ENCODE data around the gene SMIM14.

The SMIM14 gene

DNA sequence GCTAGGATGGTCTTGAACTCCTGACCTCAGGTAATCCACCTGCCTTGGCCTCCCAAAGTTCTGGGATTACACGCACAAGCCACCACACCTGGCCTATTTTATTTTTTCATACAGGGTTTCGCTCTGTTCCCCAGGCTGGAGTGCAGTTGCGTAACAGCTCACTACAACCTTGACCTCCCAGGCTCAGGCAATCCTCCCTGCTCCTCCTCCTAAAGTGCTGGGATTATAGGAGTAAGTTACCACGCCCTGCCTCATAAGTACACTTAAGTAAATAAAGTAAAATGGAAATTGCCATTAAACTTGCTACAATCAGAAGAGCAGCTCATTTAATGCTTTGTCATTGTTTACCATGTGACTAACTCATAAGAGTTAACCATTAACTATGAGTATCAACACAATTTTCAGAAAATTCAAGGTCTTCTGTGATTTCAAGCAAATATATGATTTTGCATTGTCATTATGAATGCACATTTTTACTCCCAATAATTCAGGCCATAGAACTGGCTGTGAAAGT is 123.7 kb downstream of the SMIM14 start:
- TF ChIP-seq, protein P1, sequence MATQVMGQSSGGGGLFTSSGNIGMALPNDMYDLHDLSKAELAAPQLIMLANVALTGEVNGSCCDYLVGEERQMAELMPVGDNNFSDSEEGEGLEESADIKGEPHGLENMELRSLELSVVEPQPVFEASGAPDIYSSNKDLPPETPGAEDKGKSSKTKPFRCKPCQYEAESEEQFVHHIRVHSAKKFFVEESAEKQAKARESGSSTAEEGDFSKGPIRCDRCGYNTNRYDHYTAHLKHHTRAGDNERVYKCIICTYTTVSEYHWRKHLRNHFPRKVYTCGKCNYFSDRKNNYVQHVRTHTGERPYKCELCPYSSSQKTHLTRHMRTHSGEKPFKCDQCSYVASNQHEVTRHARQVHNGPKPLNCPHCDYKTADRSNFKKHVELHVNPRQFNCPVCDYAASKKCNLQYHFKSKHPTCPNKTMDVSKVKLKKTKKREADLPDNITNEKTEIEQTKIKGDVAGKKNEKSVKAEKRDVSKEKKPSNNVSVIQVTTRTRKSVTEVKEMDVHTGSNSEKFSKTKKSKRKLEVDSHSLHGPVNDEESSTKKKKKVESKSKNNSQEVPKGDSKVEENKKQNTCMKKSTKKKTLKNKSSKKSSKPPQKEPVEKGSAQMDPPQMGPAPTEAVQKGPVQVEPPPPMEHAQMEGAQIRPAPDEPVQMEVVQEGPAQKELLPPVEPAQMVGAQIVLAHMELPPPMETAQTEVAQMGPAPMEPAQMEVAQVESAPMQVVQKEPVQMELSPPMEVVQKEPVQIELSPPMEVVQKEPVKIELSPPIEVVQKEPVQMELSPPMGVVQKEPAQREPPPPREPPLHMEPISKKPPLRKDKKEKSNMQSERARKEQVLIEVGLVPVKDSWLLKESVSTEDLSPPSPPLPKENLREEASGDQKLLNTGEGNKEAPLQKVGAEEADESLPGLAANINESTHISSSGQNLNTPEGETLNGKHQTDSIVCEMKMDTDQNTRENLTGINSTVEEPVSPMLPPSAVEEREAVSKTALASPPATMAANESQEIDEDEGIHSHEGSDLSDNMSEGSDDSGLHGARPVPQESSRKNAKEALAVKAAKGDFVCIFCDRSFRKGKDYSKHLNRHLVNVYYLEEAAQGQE (IDR thresholded peaks at IDR 0.05; ENCODE audit: insufficient read depth in 1 of 2, low read depth in 2 of 2, low read length in 2 of 2), result no peak
- TF ChIP-seq FOXP2 (optimal IDR thresholded peaks at IDR 0.05; ENCODE audit: borderline replicate concordance, extremely low read depth, extremely low read length, insufficient read depth) (no peak), SIN3A (IDR thresholded peaks at IDR 0.05; ENCODE audit: borderline replicate concordance, insufficient read depth, low read length) (no peak), POLR2AphosphoS5 (IDR thresholded peaks at IDR 0.05; ENCODE audit: low read depth, low read length) (no peak), TAF1 (IDR thresholded peaks at IDR 0.05; ENCODE audit: borderline replicate concordance, insufficient read depth, low read length) (no peak)

DNA sequence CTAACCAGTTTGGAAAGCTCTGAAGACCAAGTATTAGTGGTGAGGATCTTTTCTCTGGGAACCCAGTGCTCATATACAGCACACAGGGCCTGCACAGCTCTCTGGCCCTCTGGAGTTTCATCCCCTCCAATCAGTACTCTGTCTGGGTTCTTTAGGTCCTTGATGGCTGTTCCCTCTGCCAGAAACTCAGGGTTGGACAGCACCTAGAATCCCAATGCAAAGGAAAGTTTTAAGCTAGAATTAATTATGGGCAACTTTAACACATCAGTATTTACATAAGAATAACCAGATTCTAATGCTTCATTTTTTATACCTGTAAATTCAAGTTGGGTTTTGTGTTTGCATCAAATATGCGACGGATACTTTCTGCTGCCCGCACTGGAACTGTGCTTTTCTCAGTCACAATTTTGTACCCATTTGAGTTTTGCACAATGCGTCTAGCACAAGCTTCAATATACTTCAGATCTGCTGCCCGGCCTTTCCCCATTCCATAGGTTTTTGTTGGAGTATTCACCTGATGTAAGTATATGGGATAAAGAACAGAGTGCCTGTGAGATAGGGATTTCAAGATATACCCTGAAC is 128.2 kb downstream of the SMIM14 start:
- TF ChIP-seq POLR2AphosphoS5 (IDR thresholded peaks at IDR 0.05; ENCODE audit: low read depth, low read length) (no peak), TAF1 (IDR thresholded peaks at IDR 0.05; ENCODE audit: borderline replicate concordance, insufficient read depth, low read length) (no peak), FOXP2 (optimal IDR thresholded peaks at IDR 0.05; ENCODE audit: borderline replicate concordance, extremely low read depth, extremely low read length, insufficient read depth) (no peak), SIN3A (IDR thresholded peaks at IDR 0.05; ENCODE audit: borderline replicate concordance, insufficient read depth, low read length) (no peak)
- TF ChIP-seq, protein P1 (IDR thresholded peaks at IDR 0.05; ENCODE audit: insufficient read depth in 1 of 2, low read depth in 2 of 2, low read length in 2 of 2), result no peak

DNA sequence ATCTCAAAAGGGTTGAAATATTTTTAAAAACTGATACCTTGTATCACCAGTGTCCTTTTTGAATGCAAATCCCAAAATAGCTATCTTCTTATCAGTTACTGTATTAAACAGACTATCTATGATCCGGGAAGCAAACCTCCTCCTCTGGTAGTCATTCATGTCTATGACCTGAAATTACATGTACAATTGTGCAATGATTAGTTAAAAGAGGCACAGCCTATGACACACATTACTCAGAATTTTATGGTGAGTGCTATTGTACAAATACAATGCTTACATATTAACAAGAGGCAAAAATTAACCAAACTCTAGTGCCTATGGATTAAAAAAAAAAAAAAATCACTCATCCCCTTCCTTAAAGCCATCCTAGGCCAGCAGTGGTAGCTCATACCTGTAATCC is 133.1 kb downstream of the SMIM14 start:
- TF ChIP-seq SIN3A (IDR thresholded peaks at IDR 0.05; ENCODE audit: borderline replicate concordance, insufficient read depth, low read length), result no peak
- TF ChIP-seq, protein P1 (IDR thresholded peaks at IDR 0.05; ENCODE audit: insufficient read depth in 1 of 2, low read depth in 2 of 2, low read length in 2 of 2), result no peak
- no peak for TF ChIP-seq TAF1 (IDR thresholded peaks at IDR 0.05; ENCODE audit: borderline replicate concordance, insufficient read depth, low read length)
- TF ChIP-seq FOXP2 (optimal IDR thresholded peaks at IDR 0.05; ENCODE audit: borderline replicate concordance, extremely low read depth, extremely low read length, insufficient read depth), result no peak
- TF ChIP-seq POLR2AphosphoS5 (IDR thresholded peaks at IDR 0.05; ENCODE audit: low read depth, low read length), result no peak

DNA sequence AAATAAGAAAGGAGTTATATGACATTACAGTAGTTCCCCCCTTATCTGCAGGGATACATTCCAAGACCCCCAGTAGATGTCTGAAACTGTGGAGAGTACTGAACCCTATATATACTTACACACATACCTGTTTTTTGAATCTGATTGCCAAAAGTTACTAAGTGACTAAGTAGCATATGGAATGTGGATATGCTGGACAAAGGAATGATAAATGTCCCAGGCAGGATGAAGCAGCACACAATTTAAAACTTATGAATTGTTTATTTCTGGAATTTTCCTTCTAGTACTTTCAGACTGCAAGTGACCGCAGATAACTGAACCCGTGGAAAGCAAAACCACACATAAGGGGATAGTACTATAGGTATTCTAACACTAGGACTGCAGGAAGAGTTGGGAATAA is 134.1 kb downstream of the SMIM14 start:
- no peak for TF ChIP-seq SIN3A (IDR thresholded peaks at IDR 0.05; ENCODE audit: borderline replicate concordance, insufficient read depth, low read length)
- no peak for TF ChIP-seq FOXP2 (optimal IDR thresholded peaks at IDR 0.05; ENCODE audit: borderline replicate concordance, extremely low read depth, extremely low read length, insufficient read depth)
- TF ChIP-seq, protein P1 (IDR thresholded peaks at IDR 0.05; ENCODE audit: insufficient read depth in 1 of 2, low read depth in 2 of 2, low read length in 2 of 2), result no peak
- no peak for TF ChIP-seq POLR2AphosphoS5 (IDR thresholded peaks at IDR 0.05; ENCODE audit: low read depth, low read length)
- TF ChIP-seq TAF1 (IDR thresholded peaks at IDR 0.05; ENCODE audit: borderline replicate concordance, insufficient read depth, low read length), result no peak
